Hepatocyte (in vitro differentiated cells): ENCODE measurements around the gene SMIM38. TPM values are rescaled to one million over a fixed set of nuclear protein-coding genes. Genes with fewer than 3 reads are reported as not detected.

Experiments
- DNase-seq: peaks from one replicate; pipeline ENCODE4 v3.0.0-alpha.2; 2016; ENCODE audit warnings: low spot score
- H2AFZ ChIP-seq: fragments of 200-600 bp; sonication (generic); 2 replicates; pipeline ENCODE4 v1.6.0; 2016; ENCODE audit warnings: antibody characterized with exemption, mild to moderate bottlenecking
- H3K27ac ChIP-seq: fragments of 200-600 bp; sonication (generic); 2 replicates; pipeline ENCODE4 v1.5.1; 2016; ENCODE audit warnings: mild to moderate bottlenecking
- H3K27me3 ChIP-seq: fragments of 200-600 bp; sonication (generic); 2 replicates; pipeline ENCODE4 v1.6.1; 2016
- H3K36me3 ChIP-seq: fragments of 200-600 bp; sonication (generic); replicated peaks from 2 replicates; pipeline ENCODE4 v1.5.1; 2016; ENCODE audit warnings: low read depth; ENCODE audit not compliant: insufficient read depth
- H3K4me1 ChIP-seq: fragments of 200-600 bp; sonication (generic); 2 replicates; pipeline ENCODE4 v1.5.1; 2016; ENCODE audit warnings: mild to moderate bottlenecking, moderate library complexity; ENCODE audit not compliant: insufficient read depth
- H3K4me2 ChIP-seq: fragments of 200-600 bp; sonication (generic); 2 replicates; pipeline ENCODE4 v1.6.0; 2016
- H3K4me3 ChIP-seq: fragments of 200-600 bp; sonication (generic); 2 replicates; pipeline ENCODE4 v1.5.1; 2016; ENCODE audit warnings: mild to moderate bottlenecking
- H3K79me2 ChIP-seq: fragments of 200-600 bp; sonication (generic); 2 replicates; pipeline ENCODE4 v1.6.0; 2017; ENCODE audit warnings: mild to moderate bottlenecking
- H3K9me2 ChIP-seq: fragments of 200-600 bp; sonication (generic); replicated peaks from 2 replicates; pipeline ENCODE4 v1.6.0; 2017; ENCODE audit warnings: mild to moderate bottlenecking; ENCODE audit not compliant: insufficient read depth
- H3K9me3 ChIP-seq: fragments of 200-600 bp; sonication (generic); 2 replicates; pipeline ENCODE4 v1.5.1; 2016; ENCODE audit warnings: low read depth, mild to moderate bottlenecking
- H4K20me1 ChIP-seq: fragments of 200-600 bp; sonication (generic); 2 replicates; pipeline ENCODE4 v1.6.0; 2016; ENCODE audit warnings: mild to moderate bottlenecking; ENCODE audit not compliant: insufficient read depth, poor library complexity, severe bottlenecking
- EZH2 ChIP-seq: fragments of 200-600 bp; sonication (generic); IDR thresholded peaks from 2 replicates; pipeline ENCODE4 v1.6.1; 2016; ENCODE audit warnings: antibody characterized with exemption, mild to moderate bottlenecking, borderline replicate concordance
- EZH2phosphoT487 ChIP-seq: fragments of 200-600 bp; sonication (generic); IDR thresholded peaks from one replicate; pipeline ENCODE4 v1.6.1; 2018; ENCODE audit warnings: antibody characterized with exemption, mild to moderate bottlenecking, low read depth, moderate library complexity; ENCODE audit not compliant: unreplicated experiment, severe bottlenecking
- WGBS: methylation state at CpG from one replicate; pipeline ENCODE4 v1.1.6; 2016; ENCODE audit warnings: low lambda C conversion rate; ENCODE audit errors: missing lambda C conversion rate; 5-methylcytosine and 5-hydroxymethylcytosine counted together
- polyA plus RNA-seq: library from polyadenylated mRNA; unstranded; fragments of >200 nt; fragmentation: Nextera tagmentation; extraction: Ambion mirVana; gene quantifications from 2 replicates; pipeline ENCODE4 v1.2.1, GENCODE V29; 2016
- total RNA-seq: library from RNA; depleted of rRNA; stranded (reverse); fragments of >200 nt; gene quantifications from 2 replicates; pipeline ENCODE4 v1.2.3, GENCODE V29; 2014
- TF ChIP-seq, protein P1 (sequence below): fragments of 200-600 bp; sonication (generic); IDR thresholded peaks from 2 replicates; pipeline ENCODE4 v1.5.1; 2016; ENCODE audit warnings: antibody characterized with exemption, mild to moderate bottlenecking; ENCODE audit not compliant: poor library complexity

The SMIM38 gene
- total and polyA plus RNA-seq, 2 experiments from 2014 or later = 0.64 to 0.70 TPM

DNA sequence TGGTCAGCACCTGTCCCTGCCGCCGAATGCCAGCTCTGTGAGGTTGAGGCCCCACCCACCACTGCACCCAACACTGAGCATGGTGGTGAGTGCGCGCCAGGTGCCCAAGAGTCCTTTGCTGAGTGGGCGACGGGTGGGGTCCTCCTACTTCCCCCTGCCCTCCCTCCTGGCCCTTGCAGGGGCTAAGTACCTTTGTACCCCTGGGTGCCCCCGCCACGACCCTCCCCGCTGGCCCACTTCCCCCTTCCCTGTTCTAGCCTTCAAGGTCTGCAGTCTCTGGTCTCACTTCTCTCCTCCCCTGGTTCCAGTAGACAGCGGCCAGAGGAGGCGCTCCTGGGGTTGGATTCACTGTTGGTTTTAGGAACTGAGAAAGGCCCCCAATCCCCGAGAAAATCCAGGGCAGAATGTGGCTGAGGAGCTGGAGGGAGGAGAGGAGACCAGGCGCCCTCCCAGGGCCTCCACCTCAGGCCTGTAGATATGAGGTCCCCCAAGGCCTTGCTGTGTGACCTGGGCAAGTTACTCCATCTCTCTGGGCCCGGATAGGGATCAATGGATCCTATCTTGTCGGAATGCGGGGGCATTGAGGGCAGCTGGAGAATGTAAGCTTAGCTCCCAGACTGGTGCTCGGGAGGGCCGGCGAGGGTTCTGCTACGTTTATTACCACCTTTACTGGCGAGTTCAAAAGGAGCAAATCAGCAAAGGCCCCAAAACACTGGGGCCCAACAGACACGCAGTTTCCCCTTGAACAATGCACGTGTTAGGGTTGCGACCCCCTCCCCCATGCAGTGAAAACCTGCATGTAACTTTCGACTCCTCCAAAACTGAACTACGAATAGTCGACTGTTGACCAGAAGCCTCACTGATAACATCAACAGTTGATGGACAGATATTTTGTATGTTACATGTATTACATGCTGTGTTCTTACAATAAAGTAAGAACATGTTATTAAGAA is 31.9 kb upstream of the SMIM38 start:
- Histone ChIP-seq H3K9me3 (peaks cover 5% of the 10 kb centered on the region), H3K27me3 (no peaks in the 10 kb centered on the region), H3K27ac (peak overlapping the region; percentile 93), H3K9me2 (no peaks in the 10 kb centered on the region), H2AFZ (no peak overlapping the region), H3K36me3 (no peaks in the 10 kb centered on the region), H3K4me3 (no peak overlapping the region), H3K79me2 (no peaks in the 10 kb centered on the region), H4K20me1 (no peaks in the 10 kb centered on the region), H3K4me1 (peaks cover 22% of the 10 kb centered on the region), H3K4me2 (peak overlapping the region; percentile 70)
- no peak for TF ChIP-seq EZH2phosphoT487
- no peak for TF ChIP-seq EZH2
- TF ChIP-seq, protein P1, sequence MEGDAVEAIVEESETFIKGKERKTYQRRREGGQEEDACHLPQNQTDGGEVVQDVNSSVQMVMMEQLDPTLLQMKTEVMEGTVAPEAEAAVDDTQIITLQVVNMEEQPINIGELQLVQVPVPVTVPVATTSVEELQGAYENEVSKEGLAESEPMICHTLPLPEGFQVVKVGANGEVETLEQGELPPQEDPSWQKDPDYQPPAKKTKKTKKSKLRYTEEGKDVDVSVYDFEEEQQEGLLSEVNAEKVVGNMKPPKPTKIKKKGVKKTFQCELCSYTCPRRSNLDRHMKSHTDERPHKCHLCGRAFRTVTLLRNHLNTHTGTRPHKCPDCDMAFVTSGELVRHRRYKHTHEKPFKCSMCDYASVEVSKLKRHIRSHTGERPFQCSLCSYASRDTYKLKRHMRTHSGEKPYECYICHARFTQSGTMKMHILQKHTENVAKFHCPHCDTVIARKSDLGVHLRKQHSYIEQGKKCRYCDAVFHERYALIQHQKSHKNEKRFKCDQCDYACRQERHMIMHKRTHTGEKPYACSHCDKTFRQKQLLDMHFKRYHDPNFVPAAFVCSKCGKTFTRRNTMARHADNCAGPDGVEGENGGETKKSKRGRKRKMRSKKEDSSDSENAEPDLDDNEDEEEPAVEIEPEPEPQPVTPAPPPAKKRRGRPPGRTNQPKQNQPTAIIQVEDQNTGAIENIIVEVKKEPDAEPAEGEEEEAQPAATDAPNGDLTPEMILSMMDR = peak; percentile 16
- WGBS = 71% methylated on average over 19 of the region's 27 CpGs
- no peak for DNase-seq

- no peaks in the 10 kb centered on the region for H3K36me3 ChIP-seq
- H4K20me1 ChIP-seq = no peaks in the 10 kb centered on the region
- DNase-seq = no peak
- no peaks in the 10 kb centered on the region for H3K9me2 ChIP-seq
- no peaks in the 10 kb centered on the region for H3K27me3 ChIP-seq
- H3K79me2 ChIP-seq = no peaks in the 10 kb centered on the region
- no peak overlapping the region for H3K27ac ChIP-seq
- TF ChIP-seq, protein P1 = no peak
- TF ChIP-seq EZH2phosphoT487 = no peak
- TF ChIP-seq EZH2 = no peak
- H2AFZ ChIP-seq = no peak overlapping the region
- peaks cover 22% of the 10 kb centered on the region for H3K4me1 ChIP-seq
- H3K9me3 ChIP-seq = peaks cover 5% of the 10 kb centered on the region
- no peak overlapping the region for H3K4me3 ChIP-seq
- WGBS = 93% methylated on average over 3 of the region's 3 CpGs
- no peak overlapping the region for H3K4me2 ChIP-seq
Measured at GRCh38 chr11:69125861-69126260, 29.9 kb upstream of the SMIM38 start.

- no peaks in the 10 kb centered on the region for H3K36me3 ChIP-seq
- H3K27ac ChIP-seq = no peak overlapping the region
- no peaks in the 10 kb centered on the region for H3K9me2 ChIP-seq
- peaks cover 22% of the 10 kb centered on the region for H3K4me1 ChIP-seq
- DNase-seq = no peak
- H3K4me2 ChIP-seq = no peak overlapping the region
- H3K9me3 ChIP-seq = peaks cover 5% of the 10 kb centered on the region
- H3K79me2 ChIP-seq = no peaks in the 10 kb centered on the region
- H4K20me1 ChIP-seq = no peaks in the 10 kb centered on the region
- H2AFZ ChIP-seq = no peak overlapping the region
- WGBS = 96% methylated on average over 12 of the region's 12 CpGs
- no peaks in the 10 kb centered on the region for H3K27me3 ChIP-seq
- H3K4me3 ChIP-seq = no peak overlapping the region
- TF ChIP-seq EZH2phosphoT487 (no peak), EZH2 (no peak)
- TF ChIP-seq, protein P1 = no peak
Measured at GRCh38 chr11:69126286-69126685, 29.4 kb upstream of the SMIM38 start.
